CD4-positive, CD25-positive, alpha-beta regulatory T cell (primary cell): Measurements from ENCODE around the gene BNIP1. TPM values are rescaled to one million over a fixed set of nuclear protein-coding genes. Genes with fewer than 3 reads are reported as not detected.
"Not testable (repeated sequence)": the region's sequence is repeated elsewhere in the genome, so short reads cannot be mapped to it uniquely, and the experiment has no call there.

Source experiments
- ATAC-seq, 2 donors: fragments of 150-1000 bp; cut with Tn5 transposase; one replicate each; pipeline ENCODE4 v1.10.0; 2021; ENCODE audit warnings: low read depth in 2 of 2, moderate number of reproducible peaks in 2 of 2, moderate library complexity in 1 of 2
- DNase-seq, 3 donors: peaks; one replicate each; pipeline versions ENCODE4 v3.0.0 to v3.0.0-alpha.2; 2012 to 2022; ENCODE audit warnings: mixed read lengths in 1 of 3
- H3K27ac ChIP-seq: one replicate; pipeline ENCODE4 v1.7.0; 2013; ENCODE audit warnings: mild to moderate bottlenecking, low read length; ENCODE audit not compliant: insufficient read depth, poor library complexity, severe bottlenecking
- H3K27me3 ChIP-seq: one replicate; pipeline ENCODE4 v1.7.0; 2013; ENCODE audit warnings: low read length; ENCODE audit not compliant: control insufficient read depth, insufficient read depth
- H3K36me3 ChIP-seq: one replicate; pipeline ENCODE4 v1.7.0; 2013; ENCODE audit warnings: mild to moderate bottlenecking, low read length, moderate library complexity; ENCODE audit not compliant: control insufficient read depth, insufficient read depth
- H3K4me1 ChIP-seq: 2 replicates; pipeline ENCODE4 v1.7.0; 2013; ENCODE audit warnings: mild to moderate bottlenecking, low read length; ENCODE audit not compliant: insufficient read depth, control insufficient read depth, poor library complexity, severe bottlenecking
- H3K4me3 ChIP-seq: one replicate; pipeline ENCODE4 v1.7.0; 2013; ENCODE audit warnings: low read depth, mild to moderate bottlenecking, low read length, moderate library complexity
- H3K9me3 ChIP-seq, 2 experiments: 1 replicate in 1 of 2; 2 replicates in 1 of 2; pipeline ENCODE4 v1.7.0; 2013; ENCODE audit warnings: low read length in 2 of 2, mild to moderate bottlenecking in 1 of 2, moderate library complexity in 1 of 2; ENCODE audit not compliant: control insufficient read depth in 2 of 2
- H3K27ac Mint-ChIP-seq, 3 donors: one replicate each; pipeline ENCODE4 v1.8.0; 2020 to 2022; ENCODE audit warnings: mild to moderate bottlenecking in 3 of 3, mixed read lengths in 3 of 3, moderate library complexity in 2 of 3
- H3K27me3 Mint-ChIP-seq: one replicate; pipeline ENCODE4 v1.8.0; 2022; ENCODE audit warnings: mild to moderate bottlenecking, mixed read lengths
- H3K36me3 Mint-ChIP-seq: one replicate; pipeline ENCODE4 v1.8.0; 2020; ENCODE audit warnings: mixed read lengths
- H3K4me1 Mint-ChIP-seq, 4 donors: one replicate each; pipeline ENCODE4 v1.8.0; 2020 to 2022; ENCODE audit warnings: mixed read lengths in 4 of 4, mild to moderate bottlenecking in 1 of 4
- H3K4me3 Mint-ChIP-seq, 4 donors: one replicate each; pipeline ENCODE4 v1.8.0; 2020 to 2022; ENCODE audit warnings: mild to moderate bottlenecking in 4 of 4, mixed read lengths in 4 of 4, moderate library complexity in 3 of 4
- H3K9me3 Mint-ChIP-seq, 7 donors: one replicate each; pipeline ENCODE4 v1.8.0; 2020 to 2022; ENCODE audit warnings: mixed read lengths in 7 of 7, mild to moderate bottlenecking in 3 of 7, moderate library complexity in 2 of 7
- polyA plus RNA-seq, 4 donors: library from polyadenylated mRNA; unstranded; fragments of 300-500 nt; fragmentation: Illumina TruSeq; gene quantifications; one replicate each; pipeline ENCODE4 v1.2.3, GENCODE V29; 2021
- total RNA-seq: library from RNA; stranded (reverse); gene quantifications from one replicate; pipeline ENCODE4 v1.2.3, GENCODE V29; 2022

BNIP1 gene
- total and polyA plus RNA-seq, 5 donors from 2014 or later, result 16.0 to 30.2 (median 19.6) TPM

GRCh38 chr5:173119719-173120118 lies 24.6 kb upstream of the BNIP1 start:
- H3K9me3 Mint-ChIP-seq, result peaks cover 1 to 8% (median 4%) of the 10 kb centered on the region in 7 donors
- no peak overlapping the region for H3K27ac Mint-ChIP-seq
- H3K36me3 Mint-ChIP-seq, result peaks cover 50% of the 10 kb centered on the region

GRCh38 chr5:173123416-173123815 lies 20.9 kb upstream of the BNIP1 start:
- peaks cover 0 to 19% (median 5%) of the 10 kb centered on the region in 4 donors for H3K4me1 Mint-ChIP-seq
- H3K27me3 Mint-ChIP-seq, result no peaks in the 10 kb centered on the region
- peaks cover 59% of the 10 kb centered on the region for H3K36me3 Mint-ChIP-seq
- no peak for ATAC-seq
- peaks cover 2 to 8% (median 4%) of the 10 kb centered on the region in 7 donors for H3K9me3 Mint-ChIP-seq
- no peak for DNase-seq
- Histone ChIP-seq H3K36me3 (peaks cover 57% of the 10 kb centered on the region), H3K27ac (no peak overlapping the region), H3K4me3 (no peak overlapping the region), H3K9me3 (peaks cover 0 to 11% of the 10 kb centered on the region in 2 experiments), H3K27me3 (no peaks in the 10 kb centered on the region), H3K4me1 (no peaks in the 10 kb centered on the region)
- H3K4me3 Mint-ChIP-seq, result no peak overlapping the region
- H3K27ac Mint-ChIP-seq, result no peak overlapping the region

More at GRCh38 chr5:173119719-173120118, 24.6 kb upstream of the BNIP1 start:
- Histone ChIP-seq H3K36me3 (peaks cover 62% of the 10 kb centered on the region), H3K27ac (no peak overlapping the region), H3K4me1 (no peaks in the 10 kb centered on the region), H3K27me3 (no peaks in the 10 kb centered on the region), H3K9me3 (peaks cover 0 to 11% of the 10 kb centered on the region in 2 experiments), H3K4me3 (no peak overlapping the region)
- no peak overlapping the region for H3K4me3 Mint-ChIP-seq
- DNase-seq, result no peak
- H3K27me3 Mint-ChIP-seq, result no peaks in the 10 kb centered on the region
- peaks cover 0 to 8% (median 6%) of the 10 kb centered on the region in 4 donors for H3K4me1 Mint-ChIP-seq
- no peak for ATAC-seq

GRCh38 chr5:173132166-173132565 lies 12.2 kb upstream of the BNIP1 start:
- peaks cover 65% of the 10 kb centered on the region for H3K36me3 ChIP-seq
- H3K27me3 Mint-ChIP-seq, H3K9me3 Mint-ChIP-seq, H3K4me3 ChIP-seq, H3K27ac Mint-ChIP-seq, DNase-seq, H3K27ac ChIP-seq, H3K4me3 Mint-ChIP-seq, H3K4me1 ChIP-seq, ATAC-seq, H3K27me3 ChIP-seq, H3K9me3 ChIP-seq: not testable (repeated sequence)
- Mint-ChIP-seq H3K36me3 (peaks cover 31% of the 10 kb centered on the region), H3K4me1 (peaks cover 0 to 14% (median 2%) of the 10 kb centered on the region in 4 donors)

GRCh38 chr5:173138707-173139106 lies 5.6 kb upstream of the BNIP1 start:
- Histone ChIP-seq H3K27me3 (no peaks in the 10 kb centered on the region), H3K4me1 (no peaks in the 10 kb centered on the region), H3K36me3 (peaks cover 40% of the 10 kb centered on the region), H3K27ac (no peak overlapping the region), H3K4me3 (no peak overlapping the region), H3K9me3 (no peaks in the 10 kb centered on the region)
- no peak overlapping the region for H3K4me3 Mint-ChIP-seq
- ATAC-seq (no peak), DNase-seq (no peak)
- no peaks in the 10 kb centered on the region for H3K4me1 Mint-ChIP-seq
- no peaks in the 10 kb centered on the region for H3K9me3 Mint-ChIP-seq
- H3K27me3 Mint-ChIP-seq, result peaks cover 7% of the 10 kb centered on the region
- H3K27ac Mint-ChIP-seq, result no peak overlapping the region
- peaks cover 12% of the 10 kb centered on the region for H3K36me3 Mint-ChIP-seq

GRCh38 chr5:173139631-173140030 lies 4.7 kb upstream of the BNIP1 start:
- Mint-ChIP-seq H3K36me3 (peaks cover 12% of the 10 kb centered on the region), H3K27ac (no peak overlapping the region), H3K4me3 (peak overlapping the region in 1 of 4 donors; percentile 2), H3K4me1 (peaks cover 0 to 4% (median 2%) of the 10 kb centered on the region in 4 donors), H3K27me3 (peaks cover 15% of the 10 kb centered on the region), H3K9me3 (no peaks in the 10 kb centered on the region)
- Histone ChIP-seq H3K27me3 (no peaks in the 10 kb centered on the region), H3K4me3 (no peak overlapping the region), H3K9me3 (no peaks in the 10 kb centered on the region), H3K36me3 (peaks cover 34% of the 10 kb centered on the region), H3K27ac (no peak overlapping the region), H3K4me1 (no peaks in the 10 kb centered on the region)
- DNase-seq, result no peak
- no peak for ATAC-seq

GRCh38 chr5:173140769-173141168 lies 3.6 kb upstream of the BNIP1 start:
- no peaks in the 10 kb centered on the region for H3K9me3 Mint-ChIP-seq
- H3K27me3 ChIP-seq, result no peaks in the 10 kb centered on the region
- H3K4me1 Mint-ChIP-seq, result peaks cover 0 to 9% (median 7%) of the 10 kb centered on the region in 4 donors
- peaks cover 8% of the 10 kb centered on the region for H3K36me3 Mint-ChIP-seq
- DNase-seq (no peak), ATAC-seq (no peak)
- H3K9me3 ChIP-seq, result no peaks in the 10 kb centered on the region
- H3K4me1 ChIP-seq, result peaks cover 6% of the 10 kb centered on the region
- H3K4me3 ChIP-seq, result no peak overlapping the region
- H3K27me3 Mint-ChIP-seq, result peaks cover 17% of the 10 kb centered on the region
- H3K27ac ChIP-seq, result no peak overlapping the region
- H3K36me3 ChIP-seq, result peaks cover 25% of the 10 kb centered on the region
- no peak overlapping the region for H3K27ac Mint-ChIP-seq
- peak overlapping the region in 2 of 4 donors; percentile 57 to 87 for H3K4me3 Mint-ChIP-seq

GRCh38 chr5:173143567-173143966 lies 764 bp upstream of the BNIP1 start:
- Mint-ChIP-seq H3K27me3 (peaks cover 17% of the 10 kb centered on the region), H3K36me3 (peaks cover 6% of the 10 kb centered on the region), H3K9me3 (no peaks in the 10 kb centered on the region), H3K27ac (peak overlapping the region in 2 of 3 donors; percentile 56 to 100), H3K4me3 (peak overlapping the region in 2 of 4 donors; percentile 44 to 58), H3K4me1 (peaks cover 6 to 10% (median 9%) of the 10 kb centered on the region in 4 donors)
- DNase-seq, result no peak
- Histone ChIP-seq H3K4me1 (peaks cover 6% of the 10 kb centered on the region), H3K36me3 (peaks cover 16% of the 10 kb centered on the region), H3K27ac (peak overlapping the region; percentile 98), H3K27me3 (no peaks in the 10 kb centered on the region), H3K4me3 (no peak overlapping the region), H3K9me3 (no peaks in the 10 kb centered on the region)
- ATAC-seq, result no peak

- peak overlapping the region in 1 of 3 donors; percentile 13 for H3K27ac Mint-ChIP-seq
Measured at GRCh38 chr5:173148354-173148753, 4.0 kb downstream of the BNIP1 start.

More at GRCh38 chr5:173148354-173148753, 4.0 kb downstream of the BNIP1 start:
- H3K27me3 ChIP-seq, result no peaks in the 10 kb centered on the region
- H3K4me1 ChIP-seq, result peaks cover 6% of the 10 kb centered on the region
- H3K36me3 ChIP-seq, result peaks cover 15% of the 10 kb centered on the region
- no peaks in the 10 kb centered on the region for H3K9me3 ChIP-seq
- peaks cover 36% of the 10 kb centered on the region for H3K36me3 Mint-ChIP-seq
- H3K4me3 Mint-ChIP-seq, result peak overlapping the region in 1 of 4 donors; percentile 67
- H3K27me3 Mint-ChIP-seq, result peaks cover 12% of the 10 kb centered on the region
- H3K9me3 Mint-ChIP-seq, result no peaks in the 10 kb centered on the region
- ATAC-seq, result no peak
- H3K27ac ChIP-seq, result no peak overlapping the region
- DNase-seq, result no peak
- no peak overlapping the region for H3K4me3 ChIP-seq
- peaks cover 6 to 10% (median 9%) of the 10 kb centered on the region in 4 donors for H3K4me1 Mint-ChIP-seq
